ENCODE results near the gene TMEM208. TPM values are rescaled to one million over a fixed set of nuclear protein-coding genes. Genes with fewer than 3 reads are reported as not detected.

Gene TMEM208
- total RNA-seq, 4 donors from 2014 or later, result 28.0 to 47.6 (median 41.2) TPM

GRCh38 chr16:67190448-67191399, 36.2 kb upstream of the TMEM208 start:
- H3K27me3 ChIP-seq, result no peaks in the 10 kb centered on the region
- H3K9me3 ChIP-seq, result no peaks in the 10 kb centered on the region
- no peak for TF ChIP-seq CTCF (IDR thresholded peaks at IDR 0.05)
- 82% methylated on average over 13 of the region's 13 CpGs for WGBS, 2 donors
- H3K4me3 ChIP-seq, result no peak overlapping the region
- peaks cover 0 to 41% (median 19%) of the 10 kb centered on the region in 4 donors for H3K4me1 ChIP-seq
- no peak for DNase-seq (ENCODE audit: low spot score in 2 of 2)
- H3K27ac ChIP-seq, result no peak overlapping the region
- peaks cover 2 to 19% (median 13%) of the 10 kb centered on the region in 3 donors for H3K36me3 ChIP-seq

GRCh38 chr16:67191411-67191994, 35.4 kb upstream of the TMEM208 start:
- peak overlapping the region in 1 of 4 donors; percentile 85 for H3K27ac ChIP-seq
- no peak for DNase-seq (ENCODE audit: low spot score in 2 of 2)
- no peak for TF ChIP-seq POLR2A (IDR thresholded peaks at IDR 0.05)
- no peak for TF ChIP-seq CTCF (IDR thresholded peaks at IDR 0.05)
- TF ChIP-seq EP300 (IDR thresholded peaks at IDR 0.05), result no peak
- H3K36me3 ChIP-seq, result peaks cover 2 to 26% (median 14%) of the 10 kb centered on the region in 3 donors
- no peaks in the 10 kb centered on the region for H3K9me3 ChIP-seq
- H3K4me1 ChIP-seq, result peaks cover 0 to 38% (median 17%) of the 10 kb centered on the region in 4 donors
- H3K27me3 ChIP-seq, result no peaks in the 10 kb centered on the region
- H3K4me3 ChIP-seq, result peak overlapping the region in 3 of 4 donors; percentile 78 to 98 (median 85)
- 23 to 29% methylated on average over 9 of the region's 9 CpGs for WGBS, 2 donors

- peaks cover 0 to 41% (median 17%) of the 10 kb centered on the region in 4 donors for H3K4me1 ChIP-seq
- WGBS, 2 donors, result 0% methylated on average over 24 to 40 of the region's 54 CpGs
- TF ChIP-seq CTCF (IDR thresholded peaks at IDR 0.05), result peak in 2 of 5 experiments; percentile 18 to 46
- peak; percentile 93 for TF ChIP-seq EP300 (IDR thresholded peaks at IDR 0.05)
- TF ChIP-seq POLR2A (IDR thresholded peaks at IDR 0.05), result peak; percentile 18 to 74
- H3K27me3 ChIP-seq, result no peaks in the 10 kb centered on the region
- peak; percentile 78 for DNase-seq (ENCODE audit: low spot score in 2 of 2)
- H3K27ac ChIP-seq, result peak within 1 kb of the TSS; percentile 40 to 85 (median 72)
- H3K4me3 ChIP-seq, result peak within 1 kb of the TSS; percentile 78 to 100 (median 92)
- H3K9me3 ChIP-seq, result no peaks in the 10 kb centered on the region
- H3K36me3 ChIP-seq, result peaks cover 2 to 33% (median 20%) of the 10 kb centered on the region in 3 donors
Observed at GRCh38 chr16:67191995-67192681, 34.8 kb upstream of the TMEM208 start, which contains the start of gene E2F4. Gene E2F4 (plus strand): TSS chr16:67192155. CDS start chr16:67192228, 73 bp downstream.

- no peaks in the 10 kb centered on the region for H3K27me3 ChIP-seq
- peak overlapping the region; percentile 40 to 85 (median 72) for H3K27ac ChIP-seq
- DNase-seq (ENCODE audit: low spot score in 2 of 2), result no peak
- no peak for TF ChIP-seq EP300 (IDR thresholded peaks at IDR 0.05)
- no peak for TF ChIP-seq CTCF (IDR thresholded peaks at IDR 0.05)
- peaks cover 2 to 40% (median 27%) of the 10 kb centered on the region in 3 donors for H3K36me3 ChIP-seq
- WGBS, 2 donors, result 36 to 39% methylated on average over 17 of the region's 17 CpGs
- H3K4me3 ChIP-seq, result peak overlapping the region; percentile 78 to 100 (median 92)
- no peaks in the 10 kb centered on the region for H3K9me3 ChIP-seq
- peaks cover 0 to 49% (median 17%) of the 10 kb centered on the region in 4 donors for H3K4me1 ChIP-seq
Observed at GRCh38 chr16:67192781-67193361, 34.1 kb upstream of the TMEM208 start.
